Parathyroid adenoma (tissue), 2 donors: ENCODE data around the gene TXNL4A.

ENCODE experiments used
- H2AFZ ChIP-seq: fragments of 300-600 bp; sonication (generic); one replicate; pipeline ENCODE4 v1.7.0; 2017; ENCODE audit warnings: antibody characterized with exemption, mild to moderate bottlenecking
- H3K27ac ChIP-seq: fragments of 300-600 bp; sonication (generic); one replicate; pipeline ENCODE4 v1.7.0; 2017
- H3K27me3 ChIP-seq: fragments of 300-600 bp; sonication (generic); one replicate; pipeline ENCODE4 v1.7.0; 2017; ENCODE audit warnings: low read length; ENCODE audit not compliant: control insufficient read depth, insufficient read depth
- H3K36me3 ChIP-seq: fragments of 300-600 bp; sonication (generic); one replicate; pipeline ENCODE4 v1.7.0; 2017; ENCODE audit warnings: low read length; ENCODE audit not compliant: control insufficient read depth, insufficient read depth
- H3K4me1 ChIP-seq: fragments of 300-600 bp; sonication (generic); one replicate; pipeline ENCODE4 v1.7.0; 2017; ENCODE audit warnings: control low read depth
- H3K4me2 ChIP-seq: fragments of 300-600 bp; sonication (generic); one replicate; pipeline ENCODE4 v1.7.0; 2017; ENCODE audit warnings: low read length
- H3K4me3 ChIP-seq: fragments of 300-600 bp; sonication (generic); one replicate; pipeline ENCODE4 v1.7.0; 2017; ENCODE audit warnings: low read depth, low read length
- H3K79me2 ChIP-seq: fragments of 300-600 bp; sonication (generic); one replicate; pipeline ENCODE4 v1.7.0; 2017; ENCODE audit warnings: control low read depth
- H3K9ac ChIP-seq: fragments of 300-600 bp; sonication (generic); one replicate; pipeline ENCODE4 v1.7.0; 2017; ENCODE audit warnings: mild to moderate bottlenecking
- H3K9me3 ChIP-seq: fragments of 300-600 bp; sonication (generic); one replicate; pipeline ENCODE4 v1.7.0; 2017; ENCODE audit warnings: low read length; ENCODE audit not compliant: control insufficient read depth
- CTCF ChIP-seq: fragments of 300-600 bp; sonication (generic); IDR thresholded peaks from one replicate; pipeline ENCODE4 v1.7.0; 2017; ENCODE audit warnings: antibody characterized with exemption, mild to moderate bottlenecking
- donor health status: primary hyperparathyroidism.

The TXNL4A gene

GRCh38 chr18:79930020-79930642 lies 58.2 kb downstream of the TXNL4A start:
- peaks cover 5% of the 10 kb centered on the region for H3K4me1 ChIP-seq
- no peak overlapping the region for H3K27ac ChIP-seq
- H2AFZ ChIP-seq, result no peak overlapping the region
- no peaks in the 10 kb centered on the region for H3K27me3 ChIP-seq
- H3K79me2 ChIP-seq, result peaks cover 20% of the 10 kb centered on the region
- H3K9me3 ChIP-seq, result peaks cover 5% of the 10 kb centered on the region
- no peak overlapping the region for H3K9ac ChIP-seq
- TF ChIP-seq CTCF, result no peak
- no peak overlapping the region for H3K4me2 ChIP-seq
- H3K4me3 ChIP-seq, result no peak overlapping the region
- no peaks in the 10 kb centered on the region for H3K36me3 ChIP-seq

- H3K36me3 ChIP-seq, result no peaks in the 10 kb centered on the region
- peaks cover 5% of the 10 kb centered on the region for H3K9me3 ChIP-seq
These were observed 59.8 kb downstream of the TXNL4A start for GRCh38 chr18:79928563-79928960.

DNA sequence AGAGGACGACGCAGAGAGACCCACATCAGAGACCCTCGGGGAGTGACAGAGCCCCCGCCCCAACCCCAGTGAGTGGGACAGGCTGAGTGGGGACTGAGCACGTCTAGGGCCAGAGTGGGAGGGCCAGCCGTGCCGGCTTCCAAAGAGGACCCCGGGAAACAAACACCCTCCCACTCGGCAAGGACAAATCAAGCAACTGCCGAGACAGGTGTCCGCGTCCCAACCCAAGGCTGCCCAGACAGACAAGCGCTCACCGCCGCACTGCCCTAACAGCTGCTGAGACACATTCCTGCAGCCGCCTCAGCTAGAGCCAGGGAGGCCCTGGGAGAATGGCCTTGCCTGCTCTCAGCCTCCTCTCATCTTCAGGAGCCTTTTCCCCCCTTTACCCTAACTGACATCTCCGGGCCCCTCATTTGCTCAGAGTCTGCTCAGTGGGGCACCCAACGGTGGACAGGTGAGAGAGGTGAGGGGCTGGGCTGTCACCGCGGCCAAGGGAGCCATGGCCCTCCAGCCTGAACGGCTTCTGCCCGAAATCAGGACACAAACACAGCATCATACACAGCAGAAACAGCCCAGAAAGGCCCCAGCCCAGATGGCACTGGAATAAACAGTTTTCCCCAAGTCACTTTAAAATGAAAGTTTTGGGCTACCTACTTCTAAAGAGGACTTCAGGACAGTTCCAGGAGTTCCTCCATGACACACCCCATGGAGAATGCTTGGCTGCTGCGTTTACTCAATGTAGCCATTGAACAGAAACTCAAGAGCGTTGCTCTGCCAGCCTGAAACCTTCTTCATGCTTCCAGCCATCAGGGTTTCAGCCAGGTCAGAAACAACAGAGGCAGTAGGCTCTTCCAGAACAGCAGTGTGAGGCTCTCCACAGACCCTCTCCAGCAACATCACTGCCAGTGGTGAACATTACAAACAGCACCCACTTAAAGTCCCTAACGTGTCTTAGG lies 60.5 kb downstream of the TXNL4A start:
- TF ChIP-seq CTCF, result no peak
- Histone ChIP-seq H3K9me3 (peaks cover under 1% of the 10 kb centered on the region), H3K27me3 (no peaks in the 10 kb centered on the region), H3K36me3 (no peaks in the 10 kb centered on the region), H3K79me2 (peaks cover 16% of the 10 kb centered on the region), H3K9ac (no peak overlapping the region), H3K4me3 (no peak overlapping the region), H3K4me2 (no peak overlapping the region), H3K27ac (no peak overlapping the region), H3K4me1 (peaks cover 9% of the 10 kb centered on the region), H2AFZ (no peak overlapping the region)

More at GRCh38 chr18:79928563-79928960, 59.8 kb downstream of the TXNL4A start:
- TF ChIP-seq CTCF, result no peak
- H3K79me2 ChIP-seq, result peaks cover 16% of the 10 kb centered on the region
- H3K4me3 ChIP-seq, result no peak overlapping the region
- H3K9ac ChIP-seq, result no peak overlapping the region
- no peak overlapping the region for H3K4me2 ChIP-seq
- no peaks in the 10 kb centered on the region for H3K27me3 ChIP-seq
- peaks cover 9% of the 10 kb centered on the region for H3K4me1 ChIP-seq
- no peak overlapping the region for H3K27ac ChIP-seq
- no peak overlapping the region for H2AFZ ChIP-seq

DNA sequence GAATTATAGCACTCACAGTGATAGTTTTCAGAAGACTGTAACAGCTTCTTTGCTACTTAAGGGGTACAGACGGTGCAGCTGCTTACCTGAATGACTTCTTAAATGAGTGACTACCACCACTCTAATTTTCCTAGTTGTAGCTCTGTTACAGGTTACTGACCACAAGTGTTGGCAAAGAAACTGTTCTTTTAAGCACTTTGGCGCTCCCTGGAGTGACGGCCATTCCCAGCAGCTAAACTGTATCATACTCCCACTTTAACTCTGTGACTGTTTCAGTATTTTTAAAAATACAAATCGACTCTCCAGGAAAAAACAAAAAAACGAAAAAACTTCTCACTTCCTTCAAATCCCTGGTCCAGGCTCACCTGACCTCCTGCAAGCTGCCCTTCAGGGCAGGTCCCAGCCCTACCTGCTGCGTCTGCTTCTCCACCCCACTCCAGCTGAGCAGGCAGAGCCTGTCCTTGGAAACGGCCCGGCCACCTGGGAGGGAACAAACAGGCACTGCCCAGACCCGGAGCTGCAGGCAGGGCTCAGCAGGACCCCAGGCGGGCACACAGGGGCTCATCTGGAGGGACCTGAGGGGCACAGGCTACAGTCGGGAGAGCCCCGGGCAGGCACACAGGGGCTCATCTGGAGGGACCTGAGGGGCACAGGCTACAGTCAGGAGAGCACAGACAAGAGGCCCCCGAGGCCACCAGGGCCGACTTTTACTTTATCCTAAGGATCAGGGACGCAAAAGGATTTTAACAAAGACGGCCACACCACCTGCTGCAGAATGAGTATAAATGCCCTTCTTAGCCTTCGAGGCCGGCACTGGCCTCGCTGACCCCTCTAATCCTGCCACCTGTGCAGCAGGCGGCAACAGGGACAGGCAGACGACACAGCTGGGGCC lies 61.4 kb downstream of the TXNL4A start:
- H3K4me1 ChIP-seq, result peaks cover 9% of the 10 kb centered on the region
- H3K4me2 ChIP-seq, result no peak overlapping the region
- no peaks in the 10 kb centered on the region for H3K27me3 ChIP-seq
- no peak overlapping the region for H3K4me3 ChIP-seq
- no peak overlapping the region for H3K9ac ChIP-seq
- TF ChIP-seq CTCF, result no peak
- H3K36me3 ChIP-seq, result no peaks in the 10 kb centered on the region
- peaks cover 16% of the 10 kb centered on the region for H3K79me2 ChIP-seq
- H3K9me3 ChIP-seq, result no peaks in the 10 kb centered on the region
- no peak overlapping the region for H3K27ac ChIP-seq
- no peak overlapping the region for H2AFZ ChIP-seq
